Measurements from ENCODE around the gene TMCO4. TPM values are rescaled to one million over a fixed set of nuclear protein-coding genes. Genes with fewer than 3 reads are reported as not detected.
"Not testable (repeated sequence)": the region's sequence is repeated elsewhere in the genome, so short reads cannot be mapped to it uniquely, and the experiment has no call there.

Gene TMCO4
- total RNA-seq, 1 donor from 2014 or later: 24.3 TPM

DNA sequence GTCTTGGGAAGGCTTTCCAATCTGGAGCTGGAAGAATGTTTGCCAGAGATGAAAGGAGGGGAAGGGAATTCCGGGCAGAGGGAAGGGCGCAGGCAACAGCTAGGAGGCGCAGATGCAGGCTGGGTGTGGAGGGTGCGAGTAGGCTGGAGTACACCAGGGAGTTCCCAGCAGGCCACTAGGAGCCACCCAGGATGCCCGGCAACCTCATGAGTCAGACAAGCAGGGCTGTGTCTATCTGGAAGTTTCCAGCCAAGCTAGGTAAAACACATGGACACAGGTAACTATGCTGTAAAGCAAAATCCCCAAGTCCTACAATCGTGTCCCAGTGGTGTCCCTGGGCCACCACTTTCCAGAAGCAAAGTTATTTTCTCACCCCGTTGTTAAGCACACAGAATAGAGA, 156.6 kb downstream of the TMCO4 start:
- Histone ChIP-seq H3K27ac (peak overlapping the region; percentile 86), H3K36me3 (no peaks in the 10 kb centered on the region), H3K9me3 (no peaks in the 10 kb centered on the region), H3K4me3 (peak overlapping the region; percentile 52), H3K27me3 (peaks cover 17% of the 10 kb centered on the region), H3K4me1 (peaks cover 6% of the 10 kb centered on the region)
- intact Hi-C loops (cut with DNase I): no loop called here
- ATAC-seq (peak; percentile 5), DNase-seq (peak; percentile 66)
- TF ChIP-seq, protein P1, sequence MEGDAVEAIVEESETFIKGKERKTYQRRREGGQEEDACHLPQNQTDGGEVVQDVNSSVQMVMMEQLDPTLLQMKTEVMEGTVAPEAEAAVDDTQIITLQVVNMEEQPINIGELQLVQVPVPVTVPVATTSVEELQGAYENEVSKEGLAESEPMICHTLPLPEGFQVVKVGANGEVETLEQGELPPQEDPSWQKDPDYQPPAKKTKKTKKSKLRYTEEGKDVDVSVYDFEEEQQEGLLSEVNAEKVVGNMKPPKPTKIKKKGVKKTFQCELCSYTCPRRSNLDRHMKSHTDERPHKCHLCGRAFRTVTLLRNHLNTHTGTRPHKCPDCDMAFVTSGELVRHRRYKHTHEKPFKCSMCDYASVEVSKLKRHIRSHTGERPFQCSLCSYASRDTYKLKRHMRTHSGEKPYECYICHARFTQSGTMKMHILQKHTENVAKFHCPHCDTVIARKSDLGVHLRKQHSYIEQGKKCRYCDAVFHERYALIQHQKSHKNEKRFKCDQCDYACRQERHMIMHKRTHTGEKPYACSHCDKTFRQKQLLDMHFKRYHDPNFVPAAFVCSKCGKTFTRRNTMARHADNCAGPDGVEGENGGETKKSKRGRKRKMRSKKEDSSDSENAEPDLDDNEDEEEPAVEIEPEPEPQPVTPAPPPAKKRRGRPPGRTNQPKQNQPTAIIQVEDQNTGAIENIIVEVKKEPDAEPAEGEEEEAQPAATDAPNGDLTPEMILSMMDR (IDR thresholded peaks at IDR 0.05): no peak

DNA sequence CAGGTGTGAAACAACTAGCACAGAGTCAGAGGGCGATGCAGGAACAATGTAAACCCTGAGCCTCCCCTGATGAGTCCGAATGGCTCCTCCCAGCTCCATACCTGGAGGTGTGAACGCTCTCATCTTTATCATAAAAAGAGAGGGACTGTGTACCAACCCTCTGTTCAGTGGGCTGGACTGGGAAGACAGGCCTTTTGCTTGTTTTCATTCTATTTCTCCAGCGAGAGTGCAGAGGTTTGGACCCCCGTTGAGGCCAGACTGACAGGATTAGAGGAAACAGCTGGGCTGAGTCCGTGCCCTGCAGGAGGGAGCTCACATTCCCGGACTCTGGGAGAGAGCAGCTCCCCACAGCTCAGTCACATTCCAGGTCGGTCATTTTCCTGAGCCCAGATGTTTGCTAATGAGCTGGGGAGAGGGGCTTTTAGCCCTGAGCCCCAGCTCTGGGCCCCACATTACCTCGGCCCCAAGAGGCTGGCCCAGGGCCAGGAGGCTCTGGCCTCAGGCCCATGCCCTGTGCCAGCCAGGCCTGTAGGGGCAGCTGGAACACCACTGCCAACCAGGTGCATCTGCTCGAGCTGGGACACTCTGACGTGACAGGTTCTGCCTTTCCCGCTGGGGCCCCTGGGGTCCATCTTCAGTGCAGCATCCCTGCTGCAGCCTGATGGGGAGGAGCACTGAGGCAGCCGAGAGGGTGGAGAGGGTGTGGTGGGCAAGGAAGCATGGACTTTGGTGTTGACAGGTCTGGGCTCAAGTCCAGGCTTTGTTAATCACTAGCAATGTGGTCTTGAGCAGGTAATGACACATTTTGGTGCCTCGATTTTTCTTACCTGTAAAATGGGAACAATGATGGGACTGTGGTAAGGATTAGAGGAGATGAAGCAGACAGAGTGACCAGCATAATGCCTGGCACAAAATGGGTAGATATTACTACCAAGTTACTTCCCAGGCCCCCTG, 159.1 kb downstream of the TMCO4 start:
- intact Hi-C loops (cut with DNase I): no loop called here
- TF ChIP-seq, protein P1 (IDR thresholded peaks at IDR 0.05): no peak
- no peaks in the 10 kb centered on the region for H3K36me3 ChIP-seq
- no peaks in the 10 kb centered on the region for H3K9me3 ChIP-seq
- H3K4me1 ChIP-seq: peaks cover 5% of the 10 kb centered on the region
- H3K4me3 ChIP-seq: no peak overlapping the region
- peaks cover 17% of the 10 kb centered on the region for H3K27me3 ChIP-seq
- no peak for DNase-seq
- no peak for ATAC-seq
- H3K27ac ChIP-seq: no peak overlapping the region

- peaks cover 5% of the 10 kb centered on the region for H3K4me1 ChIP-seq
- no peaks in the 10 kb centered on the region for H3K36me3 ChIP-seq
- TF ChIP-seq, protein P1 (IDR thresholded peaks at IDR 0.05): no peak
- H3K9me3 ChIP-seq: no peaks in the 10 kb centered on the region
- no peak overlapping the region for H3K4me3 ChIP-seq
- DNase-seq (no peak), ATAC-seq (no peak)
- intact Hi-C loops (cut with DNase I): no loop called here
- H3K27ac ChIP-seq: no peak overlapping the region
- H3K27me3 ChIP-seq: peaks cover 17% of the 10 kb centered on the region
These were observed 159.7 kb downstream of the TMCO4 start for GRCh38 chr1:19639999-19640362.

GRCh38 chr1:19639228-19639627, 160.5 kb downstream of the TMCO4 start:
- intact Hi-C loops (cut with DNase I); H3K4me1 ChIP-seq; H3K4me3 ChIP-seq; H3K9me3 ChIP-seq; DNase-seq; H3K36me3 ChIP-seq; H3K27ac ChIP-seq; ATAC-seq: not testable (repeated sequence)
- peaks cover 17% of the 10 kb centered on the region for H3K27me3 ChIP-seq

- ATAC-seq (no peak), DNase-seq (no peak)
- intact Hi-C loops (cut with DNase I): no loop called here
These were observed 162.1 kb downstream of the TMCO4 start for GRCh38 chr1:19637606-19638005.

DNA sequence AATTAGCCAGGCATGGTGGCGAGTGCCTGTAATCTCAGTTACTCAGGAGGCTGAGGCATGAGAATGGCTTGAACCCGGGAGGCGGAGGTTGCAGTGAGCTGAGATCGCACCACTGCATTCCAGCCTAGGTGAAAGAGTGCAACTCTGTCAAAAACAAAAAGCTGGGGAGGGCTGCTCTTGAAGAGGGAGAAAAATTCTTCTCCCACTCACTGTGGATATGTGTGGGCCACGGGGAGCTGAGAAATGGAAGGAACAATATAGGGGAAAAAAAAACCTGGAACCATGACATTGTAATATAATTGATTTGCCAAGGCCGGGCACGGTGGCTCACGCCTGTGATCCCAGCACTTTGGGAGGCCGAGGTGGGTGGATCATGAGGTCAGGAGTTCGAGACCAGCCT, 163.0 kb downstream of the TMCO4 start:
- H3K27me3 ChIP-seq; H3K9me3 ChIP-seq; H3K36me3 ChIP-seq; H3K4me1 ChIP-seq; ATAC-seq; H3K4me3 ChIP-seq; H3K27ac ChIP-seq; intact Hi-C loops (cut with DNase I): not testable (repeated sequence)
- peak; percentile 7 for DNase-seq

More at GRCh38 chr1:19637606-19638005, 162.1 kb downstream of the TMCO4 start:
- H3K27me3 ChIP-seq: peaks cover 11% of the 10 kb centered on the region
- H3K9me3 ChIP-seq: no peaks in the 10 kb centered on the region
- no peaks in the 10 kb centered on the region for H3K36me3 ChIP-seq
- H3K4me3 ChIP-seq: no peak overlapping the region
- H3K27ac ChIP-seq: no peak overlapping the region
- TF ChIP-seq, protein P1 (IDR thresholded peaks at IDR 0.05): no peak
- no peaks in the 10 kb centered on the region for H3K4me1 ChIP-seq
